GM06990 (cell line): ENCODE measurements around the gene ZBTB44.

ENCODE experiments used
- DNase-seq: peaks from one replicate; pipeline ENCODE4 v3.0.0-alpha.2; 2011; ENCODE audit not compliant: insufficient read length; ENCODE audit errors: extremely low read depth
- H3K27me3 ChIP-seq: replicated peaks from 2 replicates; pipeline ENCODE4 v1.6.0; 2011; ENCODE audit warnings: low read length; ENCODE audit not compliant: control insufficient read depth, insufficient read depth
- H3K36me3 ChIP-seq: 2 replicates; pipeline ENCODE4 v1.5.1; 2011; ENCODE audit warnings: low read length; ENCODE audit not compliant: control insufficient read depth, insufficient read depth
- H3K4me3 ChIP-seq: replicated peaks from 2 replicates; pipeline ENCODE4 v1.5.1; 2011; ENCODE audit warnings: low read depth, mild to moderate bottlenecking, control low read depth, low read length
- TF ChIP-seq, protein P1 (sequence below): IDR thresholded peaks from 2 replicates; pipeline ENCODE4 v1.5.1; 2011; ENCODE audit warnings: low read length, control low read depth, mild to moderate bottlenecking, inconsistent platforms; ENCODE audit not compliant: insufficient read depth, poor library complexity, severe bottlenecking

Gene ZBTB44

DNA sequence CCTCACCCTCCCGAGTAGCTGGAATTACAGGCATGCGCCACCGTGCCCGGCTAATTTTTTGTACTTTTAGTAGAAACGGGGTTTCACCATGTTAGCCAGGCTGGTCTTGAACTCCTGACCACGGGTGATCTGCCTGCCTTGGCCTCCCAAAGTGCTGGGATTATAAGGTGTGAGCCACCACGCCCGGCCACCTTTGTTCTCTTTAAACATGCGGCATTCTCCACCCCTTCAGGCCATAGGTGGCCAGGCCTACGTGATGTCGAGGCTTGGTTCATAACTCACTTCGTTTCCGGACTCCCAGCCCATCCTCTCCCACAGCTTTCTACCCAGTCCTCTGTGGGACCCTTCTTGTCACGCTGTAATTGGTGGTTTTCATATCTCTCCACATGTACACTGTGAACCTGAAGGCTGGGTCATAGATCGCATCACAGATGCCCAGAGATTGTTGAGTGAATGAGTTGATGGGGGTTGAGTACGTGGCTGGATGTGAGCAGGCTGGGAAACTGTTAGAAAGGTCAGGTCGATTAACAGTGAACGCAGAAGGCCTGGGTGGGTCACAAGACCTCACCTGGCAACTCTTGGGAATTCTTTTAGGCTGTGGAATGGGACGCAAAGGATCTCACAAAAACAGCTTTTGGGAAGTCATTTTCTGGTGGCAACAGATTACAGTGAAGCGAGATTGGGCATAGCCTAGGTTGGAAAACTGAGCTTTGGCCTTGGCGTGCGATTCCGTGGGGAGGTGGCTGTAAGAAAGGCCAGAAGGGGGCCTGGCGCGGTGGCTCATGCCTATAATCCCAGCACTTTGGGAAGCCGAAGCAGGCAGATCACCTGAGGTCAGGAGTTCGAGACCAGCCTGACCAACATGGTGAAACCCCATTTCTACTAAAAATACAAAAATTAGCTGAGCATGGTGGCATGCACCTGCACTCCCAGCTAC is 110.7 kb downstream of the ZBTB44 start:
- TF ChIP-seq, protein P1, sequence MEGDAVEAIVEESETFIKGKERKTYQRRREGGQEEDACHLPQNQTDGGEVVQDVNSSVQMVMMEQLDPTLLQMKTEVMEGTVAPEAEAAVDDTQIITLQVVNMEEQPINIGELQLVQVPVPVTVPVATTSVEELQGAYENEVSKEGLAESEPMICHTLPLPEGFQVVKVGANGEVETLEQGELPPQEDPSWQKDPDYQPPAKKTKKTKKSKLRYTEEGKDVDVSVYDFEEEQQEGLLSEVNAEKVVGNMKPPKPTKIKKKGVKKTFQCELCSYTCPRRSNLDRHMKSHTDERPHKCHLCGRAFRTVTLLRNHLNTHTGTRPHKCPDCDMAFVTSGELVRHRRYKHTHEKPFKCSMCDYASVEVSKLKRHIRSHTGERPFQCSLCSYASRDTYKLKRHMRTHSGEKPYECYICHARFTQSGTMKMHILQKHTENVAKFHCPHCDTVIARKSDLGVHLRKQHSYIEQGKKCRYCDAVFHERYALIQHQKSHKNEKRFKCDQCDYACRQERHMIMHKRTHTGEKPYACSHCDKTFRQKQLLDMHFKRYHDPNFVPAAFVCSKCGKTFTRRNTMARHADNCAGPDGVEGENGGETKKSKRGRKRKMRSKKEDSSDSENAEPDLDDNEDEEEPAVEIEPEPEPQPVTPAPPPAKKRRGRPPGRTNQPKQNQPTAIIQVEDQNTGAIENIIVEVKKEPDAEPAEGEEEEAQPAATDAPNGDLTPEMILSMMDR = no peak
- no peaks in the 10 kb centered on the region for H3K36me3 ChIP-seq
- no peaks in the 10 kb centered on the region; the same call in 1 of the 2 replicates for H3K27me3 ChIP-seq
- DNase-seq = no peak
- H3K4me3 ChIP-seq = no peak overlapping the region

DNA sequence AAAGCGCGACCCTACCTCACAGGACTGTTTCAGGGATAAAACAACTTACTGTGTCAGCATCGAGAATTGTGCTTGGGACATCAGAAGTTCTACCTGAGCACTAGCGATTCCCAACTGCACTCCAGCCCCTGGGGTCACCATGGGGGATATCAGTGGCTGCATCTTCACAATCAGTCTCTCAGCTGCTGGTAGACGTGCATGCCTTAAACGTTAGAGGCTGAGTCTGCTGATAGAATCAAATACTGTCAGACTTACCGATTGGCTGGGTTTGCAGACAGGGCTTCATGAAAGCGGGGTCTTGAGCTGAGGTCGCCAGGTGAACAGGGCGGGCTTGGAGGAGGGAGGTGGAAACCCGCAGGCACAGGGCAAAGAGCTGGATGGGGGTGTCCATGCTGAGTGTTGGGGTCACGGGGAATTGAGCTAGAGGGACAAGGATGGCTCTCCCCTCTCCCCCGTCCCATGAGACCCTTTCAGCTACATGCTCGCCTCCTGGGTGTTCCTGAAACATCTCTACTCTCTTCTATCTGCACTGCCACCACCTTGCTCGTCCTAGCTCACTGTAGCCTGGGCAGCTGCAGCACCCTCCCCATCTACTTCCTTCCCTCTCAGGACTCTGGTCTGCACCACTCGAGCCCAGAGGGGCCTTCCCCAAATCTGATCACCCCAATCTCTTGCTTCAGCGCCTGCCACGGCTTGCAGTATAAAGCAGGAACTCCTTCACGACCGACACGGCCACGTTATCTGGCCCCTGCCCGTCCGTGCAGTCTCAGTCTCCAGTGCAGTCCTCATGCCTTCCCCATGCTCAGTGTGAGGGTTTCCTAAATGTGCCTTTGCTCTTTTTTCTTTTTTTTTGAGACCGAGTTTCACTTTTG is 111.7 kb downstream of the ZBTB44 start:
- Histone ChIP-seq H3K4me3 (no peak overlapping the region), H3K27me3 (no peaks in the 10 kb centered on the region; the same call in 1 of the 2 replicates), H3K36me3 (no peaks in the 10 kb centered on the region)
- TF ChIP-seq, protein P1 = no peak
- no peak for DNase-seq

DNA sequence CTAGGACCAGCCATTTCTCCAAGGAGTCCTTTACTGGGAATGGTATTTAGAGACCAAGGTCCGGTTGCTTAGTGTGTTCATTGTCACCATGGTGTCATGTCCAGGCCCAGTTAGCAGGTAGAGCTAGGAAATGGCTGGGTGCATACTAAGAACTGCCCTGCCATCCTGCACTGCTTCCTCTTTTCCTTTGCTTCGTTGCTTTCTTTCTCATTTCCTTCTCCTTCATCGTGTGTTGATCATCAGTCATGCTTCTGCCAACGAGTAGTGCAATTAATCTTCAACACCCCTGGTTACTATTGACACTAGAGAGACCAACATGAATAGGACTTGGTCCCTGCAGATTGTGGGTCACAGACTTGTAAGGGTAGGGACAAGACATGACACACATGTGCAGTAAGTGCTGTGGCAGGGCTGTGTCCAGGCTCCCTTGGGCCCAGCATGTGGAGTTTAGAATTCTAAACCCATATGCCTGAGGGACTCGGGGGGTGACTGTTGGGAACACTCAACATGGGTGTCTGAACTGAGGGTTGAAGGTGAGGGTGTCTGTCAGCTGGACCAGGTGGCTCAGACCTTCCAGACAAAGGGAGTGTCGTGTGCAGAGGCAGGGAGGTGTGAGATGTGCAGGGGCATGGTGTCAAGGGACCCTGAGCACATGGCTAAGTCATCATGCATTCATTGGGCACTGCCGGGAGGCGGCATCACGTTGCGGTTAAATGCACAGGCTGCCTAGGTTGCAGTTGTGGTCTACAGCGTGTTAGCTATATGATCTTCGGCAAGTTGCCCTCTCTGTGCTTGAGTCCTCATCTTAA is 112.5 kb downstream of the ZBTB44 start:
- Histone ChIP-seq H3K36me3 (no peaks in the 10 kb centered on the region), H3K27me3 (no peaks in the 10 kb centered on the region; the same call in 1 of the 2 replicates), H3K4me3 (no peak overlapping the region)
- no peak for DNase-seq
- TF ChIP-seq, protein P1 = no peak

DNA sequence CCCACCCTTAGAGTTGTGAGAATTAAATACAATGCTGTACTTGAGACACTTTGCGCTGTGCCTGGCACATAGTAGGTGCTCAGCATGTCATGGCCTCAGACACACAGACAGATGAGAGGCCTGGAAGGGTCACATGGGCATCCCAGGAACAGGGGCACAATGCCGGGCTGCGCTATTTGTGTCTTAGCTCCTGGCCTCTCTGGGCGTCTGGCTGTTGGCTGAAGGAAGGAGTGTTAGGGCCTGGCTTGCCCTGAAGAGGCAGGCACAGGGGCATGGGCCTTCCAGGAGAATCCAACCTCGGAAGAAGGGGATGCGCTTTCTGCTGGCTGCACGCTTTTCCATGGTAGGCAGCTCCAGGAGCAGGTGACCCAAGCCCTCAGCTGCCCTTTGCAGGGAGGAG is 113.7 kb downstream of the ZBTB44 start:
- H3K4me3 ChIP-seq = no peak overlapping the region
- DNase-seq = no peak
- no peaks in the 10 kb centered on the region for H3K36me3 ChIP-seq
- TF ChIP-seq, protein P1 = no peak
- H3K27me3 ChIP-seq = no peaks in the 10 kb centered on the region; the same call in 1 of the 2 replicates

DNA sequence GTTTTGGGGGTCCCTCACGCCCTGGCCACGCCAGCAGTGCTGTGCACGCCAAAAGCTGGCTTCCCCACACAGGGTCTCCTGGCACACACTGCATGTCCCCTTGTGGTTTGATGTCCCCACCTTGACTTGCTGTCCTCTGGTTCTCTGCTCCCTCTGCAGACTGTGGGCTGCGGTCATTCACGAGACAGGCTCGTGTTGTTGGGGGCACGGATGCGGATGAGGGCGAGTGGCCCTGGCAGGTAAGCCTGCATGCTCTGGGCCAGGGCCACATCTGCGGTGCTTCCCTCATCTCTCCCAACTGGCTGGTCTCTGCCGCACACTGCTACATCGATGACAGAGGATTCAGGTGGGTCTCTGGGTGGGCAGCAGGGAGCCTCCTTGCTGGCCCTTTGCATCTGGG is 114.9 kb downstream of the ZBTB44 start:
- TF ChIP-seq, protein P1 = no peak
- DNase-seq = no peak
- no peaks in the 10 kb centered on the region; the same call in 1 of the 2 replicates for H3K27me3 ChIP-seq
- H3K4me3 ChIP-seq = no peak overlapping the region
- no peaks in the 10 kb centered on the region for H3K36me3 ChIP-seq
